AG04449 (cell line): ENCODE measurements around the gene CXCR6.

Experiments used
- CTCF ChIA-PET: fragments of 350-600 bp; formaldehyde crosslinking; extraction: SDS; loops from one replicate; lab custom pipeline; 2021; ENCODE audit warnings: antibody characterized with exemption; lab: Yijun Ruan, JAX
- POLR2A ChIA-PET: fragments of 400-600, 350-600 bp; formaldehyde crosslinking; extraction: SDS; loops from one replicate; lab custom pipeline; 2020; ENCODE audit warnings: antibody characterized with exemption, inconsistent platforms; lab: Yijun Ruan, JAX
- DNase-seq: peaks from one replicate; pipeline ENCODE4 v3.0.0-alpha.2; 2010; ENCODE audit warnings: low read depth, low spot score
- H3K4me3 ChIP-seq: 2 replicates; pipeline ENCODE4 v1.5.1; 2011; ENCODE audit warnings: low read depth, mild to moderate bottlenecking, control low read depth, low read length
- TF ChIP-seq, protein P1 (sequence below): IDR thresholded peaks from one replicate; pipeline ENCODE4 v1.5.1; 2011; ENCODE audit warnings: mild to moderate bottlenecking, moderate library complexity, low read length, control low read depth, inconsistent platforms; ENCODE audit not compliant: insufficient read depth; ENCODE audit errors: missing control alignments

The CXCR6 gene

DNA sequence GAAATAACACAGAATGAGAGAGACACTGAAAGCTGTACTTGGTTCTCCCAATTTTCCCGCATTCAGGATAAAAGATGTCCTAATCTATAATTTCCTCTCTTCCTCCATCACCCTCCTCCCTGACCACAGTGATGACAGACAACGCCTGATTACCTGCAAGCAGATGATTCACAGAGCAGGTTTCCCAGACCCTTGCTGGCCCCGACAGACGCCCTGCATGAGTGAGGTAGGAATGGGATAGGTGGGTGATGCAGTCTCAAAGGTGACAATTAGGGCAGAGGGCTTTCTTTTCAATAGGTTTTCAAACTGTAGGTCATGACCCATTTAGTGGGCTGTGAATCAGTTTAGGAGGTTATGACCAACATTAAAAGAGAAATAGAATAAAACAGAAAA lies 5.2 kb upstream of the CXCR6 start:
- TF ChIP-seq, protein P1, sequence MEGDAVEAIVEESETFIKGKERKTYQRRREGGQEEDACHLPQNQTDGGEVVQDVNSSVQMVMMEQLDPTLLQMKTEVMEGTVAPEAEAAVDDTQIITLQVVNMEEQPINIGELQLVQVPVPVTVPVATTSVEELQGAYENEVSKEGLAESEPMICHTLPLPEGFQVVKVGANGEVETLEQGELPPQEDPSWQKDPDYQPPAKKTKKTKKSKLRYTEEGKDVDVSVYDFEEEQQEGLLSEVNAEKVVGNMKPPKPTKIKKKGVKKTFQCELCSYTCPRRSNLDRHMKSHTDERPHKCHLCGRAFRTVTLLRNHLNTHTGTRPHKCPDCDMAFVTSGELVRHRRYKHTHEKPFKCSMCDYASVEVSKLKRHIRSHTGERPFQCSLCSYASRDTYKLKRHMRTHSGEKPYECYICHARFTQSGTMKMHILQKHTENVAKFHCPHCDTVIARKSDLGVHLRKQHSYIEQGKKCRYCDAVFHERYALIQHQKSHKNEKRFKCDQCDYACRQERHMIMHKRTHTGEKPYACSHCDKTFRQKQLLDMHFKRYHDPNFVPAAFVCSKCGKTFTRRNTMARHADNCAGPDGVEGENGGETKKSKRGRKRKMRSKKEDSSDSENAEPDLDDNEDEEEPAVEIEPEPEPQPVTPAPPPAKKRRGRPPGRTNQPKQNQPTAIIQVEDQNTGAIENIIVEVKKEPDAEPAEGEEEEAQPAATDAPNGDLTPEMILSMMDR = no peak
- no peak overlapping the region for H3K4me3 ChIP-seq
- DNase-seq = no peak
- POLR2A ChIA-PET = no interaction called here
- CTCF ChIA-PET = interaction anchor here (0.7 to 36.2 kb wide), 38 partner anchors 9 to 504 kb away, joined by 3 to 918 read pairs (median 6); no protein-coding TSS in a partner anchor

GRCh38 chr3:45938864-45939263 lies 4.4 kb upstream of the CXCR6 start:
- ChIA-PET POLR2A (interaction anchor here (0.6 kb wide), 1 partner anchor 48 kb away, joined by 3 read pairs; no protein-coding TSS in a partner anchor), CTCF (interaction anchor here (0.6 to 36.2 kb wide), 43 partner anchors 8 to 898 kb away, joined by 3 to 918 read pairs (median 5); partner anchors contain the start of gene CCR9)
- TF ChIP-seq, protein P1 = peak; percentile 93
- H3K4me3 ChIP-seq = no peak overlapping the region
- DNase-seq = peak; percentile 69

GRCh38 chr3:45939341-45939771 lies 3.9 kb upstream of the CXCR6 start:
- no peak overlapping the region for H3K4me3 ChIP-seq
- no peak for DNase-seq
- ChIA-PET CTCF (interaction anchor here (0.6 to 36.2 kb wide), 39 partner anchors 8 to 898 kb away, joined by 3 to 918 read pairs (median 5); partner anchors contain the start of gene CCR9), POLR2A (interaction anchor here (0.6 kb wide), 1 partner anchor 47 kb away, joined by 3 read pairs; no protein-coding TSS in a partner anchor)
- TF ChIP-seq, protein P1 = no peak

DNA sequence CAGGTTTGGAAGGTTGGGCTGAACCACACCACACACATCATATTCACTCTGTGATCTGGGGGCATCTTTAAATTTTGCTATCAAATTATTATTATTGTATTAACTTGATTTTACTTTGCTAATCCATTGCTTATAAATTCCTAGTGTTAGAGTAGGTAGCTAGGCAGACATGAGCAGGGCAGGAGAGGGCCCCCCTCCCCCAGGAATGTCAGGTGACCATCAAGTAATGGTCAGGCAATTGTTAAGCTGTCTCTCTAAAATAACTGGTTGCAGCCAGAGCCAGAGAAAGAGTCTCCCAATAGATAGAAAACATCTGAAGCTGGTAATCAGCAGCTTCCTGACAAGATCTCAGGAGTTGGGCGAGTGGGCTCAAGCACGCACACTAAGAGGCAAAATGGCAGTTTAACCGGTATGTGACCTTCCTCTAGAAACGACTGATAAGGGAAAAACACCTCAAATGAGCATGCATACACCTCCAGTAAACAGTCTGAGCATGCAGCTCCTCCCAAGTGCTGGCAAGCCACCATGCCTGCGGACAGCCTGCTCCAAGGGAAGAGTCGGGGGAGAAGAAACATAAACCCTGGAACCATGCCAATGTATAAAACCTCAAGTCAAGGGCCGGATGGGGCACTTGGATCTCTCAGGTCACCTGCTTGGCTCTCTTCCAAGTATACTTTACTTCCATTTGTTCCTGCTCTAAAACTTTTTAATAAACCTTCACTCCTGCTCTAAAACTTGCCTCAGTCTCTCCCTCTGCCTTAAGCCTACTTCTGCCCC lies 3.1 kb upstream of the CXCR6 start:
- no peak overlapping the region for H3K4me3 ChIP-seq
- ChIA-PET CTCF (interaction anchor here (0.7 to 36.2 kb wide), 12 partner anchors 11 to 899 kb away, joined by 3 to 918 read pairs (median 8); no protein-coding TSS in a partner anchor), POLR2A (no interaction called here)
- no peak for DNase-seq
- TF ChIP-seq, protein P1 = no peak

DNA sequence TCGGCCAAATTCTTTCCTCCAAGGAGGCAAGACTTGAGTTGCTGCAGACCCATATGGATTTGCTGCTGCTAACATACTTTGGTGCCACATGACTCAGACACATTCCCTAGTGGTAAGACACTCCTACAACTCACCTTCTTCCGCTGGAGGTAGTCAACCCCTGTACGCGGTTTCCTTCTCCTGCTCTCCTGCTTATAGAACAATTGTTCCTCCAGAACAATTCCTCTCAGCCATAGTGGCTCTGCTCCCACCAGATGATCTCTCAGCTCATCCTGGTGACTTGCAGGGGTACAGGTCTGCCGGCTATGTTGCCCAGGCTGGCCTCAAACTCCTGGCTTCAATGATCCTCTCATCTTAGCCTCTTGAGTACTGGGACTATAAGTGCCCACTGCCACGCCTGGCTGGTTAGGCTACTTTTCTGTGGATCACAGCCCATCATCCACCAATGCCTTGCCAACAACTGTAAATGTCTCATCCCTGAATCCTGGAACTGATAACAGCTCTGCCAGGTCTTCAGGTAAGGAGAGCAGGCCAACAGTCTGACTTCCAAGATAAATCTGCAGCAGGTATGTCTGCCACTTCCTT lies 2.4 kb upstream of the CXCR6 start:
- H3K4me3 ChIP-seq = no peak overlapping the region
- CTCF ChIA-PET = interaction anchor here (1.1 to 36.2 kb wide), 5 partner anchors 9 to 142 kb away, joined by 5 to 918 read pairs (median 17); no protein-coding TSS in a partner anchor
- DNase-seq = no peak
- TF ChIP-seq, protein P1 = no peak
- POLR2A ChIA-PET = no interaction called here
